Hepatocyte (in vitro differentiated cells): ENCODE measurements around the gene FIBP. TPM values are rescaled to one million over a fixed set of nuclear protein-coding genes. Genes with fewer than 3 reads are reported as not detected.

Experiments
- DNase-seq: peaks from one replicate; pipeline ENCODE4 v3.0.0-alpha.2; 2016; ENCODE audit warnings: low spot score
- H2AFZ ChIP-seq: fragments of 200-600 bp; sonication (generic); 2 replicates; pipeline ENCODE4 v1.6.0; 2016; ENCODE audit warnings: antibody characterized with exemption, mild to moderate bottlenecking
- H3K27ac ChIP-seq: fragments of 200-600 bp; sonication (generic); 2 replicates; pipeline ENCODE4 v1.5.1; 2016; ENCODE audit warnings: mild to moderate bottlenecking
- H3K27me3 ChIP-seq: fragments of 200-600 bp; sonication (generic); 2 replicates; pipeline ENCODE4 v1.6.1; 2016
- H3K36me3 ChIP-seq: fragments of 200-600 bp; sonication (generic); replicated peaks from 2 replicates; pipeline ENCODE4 v1.5.1; 2016; ENCODE audit warnings: low read depth; ENCODE audit not compliant: insufficient read depth
- H3K4me1 ChIP-seq: fragments of 200-600 bp; sonication (generic); 2 replicates; pipeline ENCODE4 v1.5.1; 2016; ENCODE audit warnings: mild to moderate bottlenecking, moderate library complexity; ENCODE audit not compliant: insufficient read depth
- H3K4me2 ChIP-seq: fragments of 200-600 bp; sonication (generic); 2 replicates; pipeline ENCODE4 v1.6.0; 2016
- H3K4me3 ChIP-seq: fragments of 200-600 bp; sonication (generic); 2 replicates; pipeline ENCODE4 v1.5.1; 2016; ENCODE audit warnings: mild to moderate bottlenecking
- H3K79me2 ChIP-seq: fragments of 200-600 bp; sonication (generic); 2 replicates; pipeline ENCODE4 v1.6.0; 2017; ENCODE audit warnings: mild to moderate bottlenecking
- H3K9me2 ChIP-seq: fragments of 200-600 bp; sonication (generic); replicated peaks from 2 replicates; pipeline ENCODE4 v1.6.0; 2017; ENCODE audit warnings: mild to moderate bottlenecking; ENCODE audit not compliant: insufficient read depth
- H3K9me3 ChIP-seq: fragments of 200-600 bp; sonication (generic); 2 replicates; pipeline ENCODE4 v1.5.1; 2016; ENCODE audit warnings: low read depth, mild to moderate bottlenecking
- H4K20me1 ChIP-seq: fragments of 200-600 bp; sonication (generic); 2 replicates; pipeline ENCODE4 v1.6.0; 2016; ENCODE audit warnings: mild to moderate bottlenecking; ENCODE audit not compliant: insufficient read depth, poor library complexity, severe bottlenecking
- CTCF ChIP-seq: fragments of 200-600 bp; sonication (generic); IDR thresholded peaks from 2 replicates; pipeline ENCODE4 v1.5.1; 2016; ENCODE audit warnings: antibody characterized with exemption, mild to moderate bottlenecking; ENCODE audit not compliant: poor library complexity
- EZH2 ChIP-seq: fragments of 200-600 bp; sonication (generic); IDR thresholded peaks from 2 replicates; pipeline ENCODE4 v1.6.1; 2016; ENCODE audit warnings: antibody characterized with exemption, mild to moderate bottlenecking, borderline replicate concordance
- EZH2phosphoT487 ChIP-seq: fragments of 200-600 bp; sonication (generic); IDR thresholded peaks from one replicate; pipeline ENCODE4 v1.6.1; 2018; ENCODE audit warnings: antibody characterized with exemption, mild to moderate bottlenecking, low read depth, moderate library complexity; ENCODE audit not compliant: unreplicated experiment, severe bottlenecking
- WGBS: methylation state at CpG from one replicate; pipeline ENCODE4 v1.1.6; 2016; ENCODE audit warnings: low lambda C conversion rate; ENCODE audit errors: missing lambda C conversion rate; 5-methylcytosine and 5-hydroxymethylcytosine counted together
- polyA plus RNA-seq: library from polyadenylated mRNA; unstranded; fragments of >200 nt; fragmentation: Nextera tagmentation; extraction: Ambion mirVana; gene quantifications from 2 replicates; pipeline ENCODE4 v1.2.1, GENCODE V29; 2016
- total RNA-seq: library from RNA; depleted of rRNA; stranded (reverse); fragments of >200 nt; gene quantifications from 2 replicates; pipeline ENCODE4 v1.2.3, GENCODE V29; 2014

The FIBP gene
- total and polyA plus RNA-seq, 2 experiments from 2014 or later, result 74.9 to 93.6 TPM

- no peaks in the 10 kb centered on the region for H3K27me3 ChIP-seq
- H3K4me2 ChIP-seq, result no peak overlapping the region
- 32% methylated on average over 14 of the region's 14 CpGs for WGBS
- H3K4me1 ChIP-seq, result peaks cover 24% of the 10 kb centered on the region
- peaks cover 3% of the 10 kb centered on the region for H3K79me2 ChIP-seq
- no peak overlapping the region for H3K4me3 ChIP-seq
- no peaks in the 10 kb centered on the region for H3K36me3 ChIP-seq
- TF ChIP-seq EZH2phosphoT487, result no peak
- TF ChIP-seq CTCF, result peak; percentile 28
- TF ChIP-seq EZH2, result no peak
- no peaks in the 10 kb centered on the region for H3K9me3 ChIP-seq
- H4K20me1 ChIP-seq, result no peaks in the 10 kb centered on the region
- H2AFZ ChIP-seq, result no peak overlapping the region
- H3K9me2 ChIP-seq, result no peaks in the 10 kb centered on the region
- peak; percentile 68 for DNase-seq
- no peak overlapping the region for H3K27ac ChIP-seq
These were observed 23.7 kb upstream of the FIBP start for GRCh38 chr11:65911682-65912568.

GRCh38 chr11:65907878-65908277 is 19.6 kb upstream of the FIBP start:
- Histone ChIP-seq H2AFZ (no peak overlapping the region), H3K79me2 (no peaks in the 10 kb centered on the region), H3K9me3 (no peaks in the 10 kb centered on the region), H3K27me3 (no peaks in the 10 kb centered on the region), H3K4me2 (no peak overlapping the region), H3K27ac (no peak overlapping the region), H4K20me1 (no peaks in the 10 kb centered on the region), H3K4me1 (peaks cover 4% of the 10 kb centered on the region), H3K36me3 (no peaks in the 10 kb centered on the region), H3K4me3 (no peak overlapping the region), H3K9me2 (no peaks in the 10 kb centered on the region)
- no peak for DNase-seq
- WGBS, result 77% methylated on average over 6 of the region's 6 CpGs
- TF ChIP-seq EZH2, result no peak
- no peak for TF ChIP-seq CTCF
- TF ChIP-seq EZH2phosphoT487, result no peak

- Histone ChIP-seq H3K9me3 (no peaks in the 10 kb centered on the region), H2AFZ (no peak overlapping the region), H3K36me3 (no peaks in the 10 kb centered on the region), H3K4me2 (no peak overlapping the region), H3K27me3 (peaks cover 1% of the 10 kb centered on the region), H3K4me3 (no peak overlapping the region), H3K4me1 (peaks cover 2% of the 10 kb centered on the region), H4K20me1 (no peaks in the 10 kb centered on the region), H3K9me2 (no peaks in the 10 kb centered on the region), H3K79me2 (no peaks in the 10 kb centered on the region), H3K27ac (no peak overlapping the region)
- no peak for TF ChIP-seq EZH2
- TF ChIP-seq CTCF, result no peak
- no peak for TF ChIP-seq EZH2phosphoT487
- 88% methylated on average over 5 of the region's 5 CpGs for WGBS
- no peak for DNase-seq
These were observed 18.3 kb upstream of the FIBP start for GRCh38 chr11:65906602-65907001.
